Measurements from ENCODE around the gene TMEM233. TPM values are rescaled to one million over a fixed set of nuclear protein-coding genes. Genes with fewer than 3 reads are reported as not detected.

TMEM233 gene
- total RNA-seq, 4 donors from 2014 or later = 0.38 TPM; not detected in 3

- no peak for TF ChIP-seq CTCF (IDR thresholded peaks at IDR 0.05)
- no peak for TF ChIP-seq POLR2A (IDR thresholded peaks at IDR 0.05)
- no peaks in the 10 kb centered on the region for H3K27me3 ChIP-seq
- no peak for DNase-seq
- peak overlapping the region; percentile 94 to 99 (median 94) for H3K27ac ChIP-seq
- peaks cover 0 to 27% (median 6%) of the 10 kb centered on the region in 4 donors for H3K4me1 ChIP-seq
- H3K36me3 ChIP-seq = peaks cover 0 to 13% (median 0%) of the 10 kb centered on the region in 3 donors
- H3K4me3 ChIP-seq = peak overlapping the region; percentile 64 to 93 (median 78)
- no peaks in the 10 kb centered on the region for H3K9me3 ChIP-seq
These were observed 73.5 kb downstream of the TMEM233 start for GRCh38 chr12:119666900-119667576.

- peak within 1 kb of the TSS; percentile 64 to 93 (median 78) for H3K4me3 ChIP-seq
- no peaks in the 10 kb centered on the region for H3K27me3 ChIP-seq
- TF ChIP-seq CTCF (IDR thresholded peaks at IDR 0.05) (peak; percentile 87 to 96 (median 94)), POLR2A (IDR thresholded peaks at IDR 0.05) (peak; percentile 92 to 97)
- DNase-seq = peak; percentile 96 to 99 (median 96)
- H3K36me3 ChIP-seq = peaks cover 0 to 20% (median 0%) of the 10 kb centered on the region in 3 donors
- peak within 1 kb of the TSS; percentile 94 to 99 (median 94) for H3K27ac ChIP-seq
- H3K9me3 ChIP-seq = no peaks in the 10 kb centered on the region
- H3K4me1 ChIP-seq = peaks cover 0 to 34% (median 6%) of the 10 kb centered on the region in 4 donors
These were observed 74.2 kb downstream of the TMEM233 start, which contains the start of gene PRKAB1 for GRCh38 chr12:119667577-119668323. Gene PRKAB1 (plus strand): TSS chr12:119668133. CDS start chr12:119668245, 112 bp downstream.

- Histone ChIP-seq H3K9me3 (no peaks in the 10 kb centered on the region), H3K36me3 (peaks cover 0 to 26% (median 0%) of the 10 kb centered on the region in 3 donors), H3K4me1 (peaks cover 0 to 40% (median 8%) of the 10 kb centered on the region in 4 donors), H3K27ac (peak overlapping the region; percentile 94 to 99 (median 94)), H3K27me3 (no peaks in the 10 kb centered on the region), H3K4me3 (peak overlapping the region; percentile 64 to 93 (median 78))
- TF ChIP-seq CTCF (IDR thresholded peaks at IDR 0.05) (no peak), POLR2A (IDR thresholded peaks at IDR 0.05) (no peak)
- no peak for DNase-seq
These were observed 74.8 kb downstream of the TMEM233 start for GRCh38 chr12:119668324-119668841.

- Histone ChIP-seq H3K27ac (peak overlapping the region; percentile 38 to 99 (median 94)), H3K36me3 (peaks cover 0 to 41% (median 0%) of the 10 kb centered on the region in 3 donors), H3K4me1 (peaks cover 0 to 54% (median 10%) of the 10 kb centered on the region in 4 donors), H3K9me3 (no peaks in the 10 kb centered on the region), H3K27me3 (no peaks in the 10 kb centered on the region), H3K4me3 (peak overlapping the region in 3 of 4 donors; percentile 9 to 93 (median 67))
- TF ChIP-seq CTCF (IDR thresholded peaks at IDR 0.05) (no peak), POLR2A (IDR thresholded peaks at IDR 0.05) (peak; percentile 18 to 52)
- peak in 2 of 3 donors; percentile 64 to 71 for DNase-seq
These were observed 76.3 kb downstream of the TMEM233 start for GRCh38 chr12:119669744-119670472.

GRCh38 chr12:119671070-119671469 is 77.5 kb downstream of the TMEM233 start:
- Histone ChIP-seq H3K27ac (peak overlapping the region; percentile 1 to 99 (median 94)), H3K9me3 (no peaks in the 10 kb centered on the region), H3K36me3 (peaks cover 0 to 53% (median 0%) of the 10 kb centered on the region in 3 donors), H3K27me3 (no peaks in the 10 kb centered on the region), H3K4me3 (peak overlapping the region in 2 of 4 donors; percentile 19 to 93), H3K4me1 (peaks cover 0 to 54% (median 10%) of the 10 kb centered on the region in 4 donors)
- TF ChIP-seq POLR2A (IDR thresholded peaks at IDR 0.05) (no peak), CTCF (IDR thresholded peaks at IDR 0.05) (no peak)
- no peak for DNase-seq

Data from Peyer's patch (tissue), 4 donors.